HEK293 (cell line): Measurements from ENCODE around the gene ARRB2.
A peak's percentile ranks its signal among the peaks of the same experiment; 100 is the strongest.

ENCODE experiments used
- CTCF ChIA-PET: fragments of 350-600 bp; formaldehyde crosslinking; extraction: SDS; loops from one replicate; lab custom pipeline; 2021; ENCODE audit warnings: antibody characterized with exemption; lab: Yijun Ruan, JAX
- POLR2A ChIA-PET: fragments of 300-600 bp; formaldehyde crosslinking; extraction: SDS; loops from one replicate; lab custom pipeline; 2020; ENCODE audit warnings: antibody characterized with exemption, inconsistent platforms; lab: Yijun Ruan, JAX
- H3K27ac ChIP-seq: fragments of 200-500 bp; sonication (Bioruptor generic); 2 replicates; pipeline ENCODE4 v1.5.1; 2014; ENCODE audit warnings: low read depth, low read length, control low read depth, inconsistent platforms; ENCODE audit errors: extremely low read depth
- H3K36me3 ChIP-seq, 2 experiments: fragments of 200-500 bp in 1 of 2; sonication (Bioruptor generic) in 1 of 2; 1 replicate in 1 of 2; 2 replicates in 1 of 2; pipeline ENCODE4 v1.5.1; 2014 to 2017; ENCODE audit warnings: inconsistent platforms in 2 of 2, low read length in 2 of 2; ENCODE audit not compliant: control insufficient read depth in 2 of 2, insufficient read depth in 1 of 2
- H3K4me1 ChIP-seq: fragments of 200-500 bp; sonication (Bioruptor generic); 2 replicates; pipeline ENCODE4 v1.5.1; 2014; ENCODE audit warnings: mild to moderate bottlenecking, low read length, inconsistent platforms; ENCODE audit not compliant: control insufficient read depth, insufficient read depth
- H3K4me3 ChIP-seq: 2 replicates; pipeline ENCODE4 v1.5.1; 2011; ENCODE audit warnings: low read depth, mild to moderate bottlenecking, control low read depth, low read length, moderate library complexity
- H3K9me3 ChIP-seq: fragments of 200-500 bp; sonication (Bioruptor generic); 2 replicates; pipeline ENCODE4 v1.5.1; 2014; ENCODE audit warnings: low read depth, low read length, inconsistent platforms; ENCODE audit not compliant: control insufficient read depth, insufficient read depth
- CTCF ChIP-seq: fragments of 450-650 bp; formaldehyde crosslinking; IDR thresholded peaks from 2 replicates; pipeline ENCODE4 v1.5.1; 2016; ENCODE audit warnings: missing biosample characterization, missing genetic modification characterization
- EGR2 ChIP-seq: fragments of 450-650 bp; formaldehyde crosslinking; IDR thresholded peaks from 2 replicates; pipeline ENCODE4 v1.5.1; 2016; ENCODE audit warnings: low read depth, missing biosample characterization, missing genetic modification characterization
- PRDM10 ChIP-seq: fragments of 450-650 bp; formaldehyde crosslinking; IDR thresholded peaks from 2 replicates; pipeline ENCODE4 v1.5.1; 2016; ENCODE audit warnings: missing biosample characterization, missing genetic modification characterization
- SALL2 ChIP-seq: fragments of 450-650 bp; formaldehyde crosslinking; IDR thresholded peaks from 2 replicates; pipeline ENCODE4 v1.5.0; 2017; ENCODE audit warnings: missing biosample characterization, mild to moderate bottlenecking, missing genetic modification characterization, borderline replicate concordance
- ZBTB17 ChIP-seq: fragments of 450-650 bp; formaldehyde crosslinking; IDR thresholded peaks from 2 replicates; pipeline ENCODE4 v1.5.1; 2016; ENCODE audit warnings: missing biosample characterization, missing genetic modification characterization
- ZNF211 ChIP-seq: fragments of 450-650 bp; formaldehyde crosslinking; IDR thresholded peaks from 2 replicates; pipeline ENCODE4 v1.5.1; 2016; ENCODE audit warnings: low read depth, missing biosample characterization, missing genetic modification characterization
- ZNF248 ChIP-seq: fragments of 450-650 bp; formaldehyde crosslinking; IDR thresholded peaks from 2 replicates; pipeline ENCODE4 v1.5.1; 2017; ENCODE audit warnings: missing biosample characterization, missing genetic modification characterization
- ZNF26 ChIP-seq: fragments of 450-650 bp; formaldehyde crosslinking; IDR thresholded peaks from 2 replicates; pipeline ENCODE4 v1.5.1; 2016; ENCODE audit warnings: missing biosample characterization, missing genetic modification characterization
- ZNF555 ChIP-seq: fragments of 450-650 bp; formaldehyde crosslinking; conservative IDR thresholded peaks from 2 replicates; pipeline ENCODE4 v1.5.1; 2017; ENCODE audit warnings: missing biosample characterization, mild to moderate bottlenecking, missing genetic modification characterization, inconsistent platforms
- ZNF639 ChIP-seq: fragments of 450-650 bp; formaldehyde crosslinking; IDR thresholded peaks from 2 replicates; pipeline ENCODE4 v1.5.1; 2016; ENCODE audit warnings: missing biosample characterization, missing genetic modification characterization
- ZNF664 ChIP-seq: fragments of 450-650 bp; formaldehyde crosslinking; IDR thresholded peaks from 2 replicates; pipeline ENCODE4 v1.5.1; 2016; ENCODE audit warnings: missing biosample characterization, missing genetic modification characterization
- ZNF777 ChIP-seq: fragments of 450-650 bp; formaldehyde crosslinking; IDR thresholded peaks from 2 replicates; pipeline ENCODE4 v1.5.1; 2017; ENCODE audit warnings: missing biosample characterization, missing genetic modification characterization, borderline replicate concordance
- ZNF837 ChIP-seq: fragments of 450-650 bp; formaldehyde crosslinking; IDR thresholded peaks from 2 replicates; pipeline ENCODE4 v1.5.1; 2016; ENCODE audit warnings: missing biosample characterization, missing genetic modification characterization

Gene ARRB2

GRCh38 chr17:4725646-4726310 lies 15.3 kb downstream of the ARRB2 start:
- CTCF ChIA-PET = interaction anchor here (0.6 kb wide), 1 partner anchor 33 kb away, joined by 4 read pairs; no protein-coding TSS in a partner anchor
- Histone ChIP-seq H3K27ac (no peak overlapping the region), H3K36me3 (peaks cover 0 to 3% of the 10 kb centered on the region in 2 experiments; a peak in 2 of 3 replicates), H3K9me3 (no peaks in the 10 kb centered on the region), H3K4me1 (peaks cover 13% of the 10 kb centered on the region), H3K4me3 (no peak overlapping the region)
- POLR2A ChIA-PET = no interaction called here
- peak; percentile 68 for TF ChIP-seq EGR2 (tag by site-specific recombination)
- TF ChIP-seq PRDM10 (tag by site-specific recombination) = peak; percentile 42; the same call in 1 of the 2 replicates
- no peak for TF ChIP-seq ZNF26 (tag by site-specific recombination)

- Histone ChIP-seq H3K9me3 (no peaks in the 10 kb centered on the region), H3K36me3 (peaks cover 0 to 6% of the 10 kb centered on the region in 2 experiments; a peak in 2 of 3 replicates), H3K27ac (no peak overlapping the region), H3K4me3 (no peak overlapping the region), H3K4me1 (no peaks in the 10 kb centered on the region)
- TF ChIP-seq ZNF837 (tag by site-specific recombination) = no peak
- no peak for TF ChIP-seq ZNF248 (tag by site-specific recombination)
- no peak for TF ChIP-seq ZNF777 (tag by site-specific recombination)
- no peak for TF ChIP-seq SALL2 (tag by site-specific recombination)
- TF ChIP-seq ZNF211 (tag by site-specific recombination) = no peak
- 0 out of 2 replicates have a peak, but pooled peaks have one; percentile 38 for TF ChIP-seq ZNF664 (tag by site-specific recombination)
- TF ChIP-seq ZNF555 = no peak
- CTCF ChIA-PET = interaction anchor here (0.6 to 0.8 kb wide), 2 partner anchors 11 to 102 kb away, joined by 3 to 5 read pairs; partner anchors contain the start of gene ZMYND15
- POLR2A ChIA-PET = no interaction called here
These were observed 17.7 kb downstream of the ARRB2 start for GRCh38 chr17:4728124-4728523.

- H3K4me1 ChIP-seq = no peaks in the 10 kb centered on the region
- no peak overlapping the region for H3K4me3 ChIP-seq
- H3K9me3 ChIP-seq = no peaks in the 10 kb centered on the region
- H3K27ac ChIP-seq = no peak overlapping the region
- ChIA-PET POLR2A (interaction anchor here (0.6 to 1.0 kb wide), 2 partner anchors 29 to 57 kb away, joined by 3 read pairs; no protein-coding TSS in a partner anchor), CTCF (interaction anchor here (0.6 to 1.8 kb wide), 7 partner anchors 21 to 342 kb away, joined by 3 to 6 read pairs (median 5); no protein-coding TSS in a partner anchor)
- TF ChIP-seq ZBTB17 (tag by site-specific recombination) (peak; percentile 76), CTCF (tag by site-specific recombination) (0 out of 2 replicates have a peak, but pooled peaks have one; percentile 8), ZNF639 (tag by site-specific recombination) (no peak)
- H3K36me3 ChIP-seq = peaks cover 9 to 11% of the 10 kb centered on the region in 2 experiments; a peak in 2 of 3 replicates
These were observed 22.7 kb downstream of the ARRB2 start for GRCh38 chr17:4733073-4733531.
